Skin of body (tissue), 2 donors: ENCODE measurements around the gene RAB35. TPM values are rescaled to one million over a fixed set of nuclear protein-coding genes. Genes with fewer than 3 reads are reported as not detected.

Experiments used
- DNase-seq: peaks from one replicate; lab custom pipeline; 2025; lab: John Stamatoyannopoulos, UW
- total RNA-seq: library from RNA; depleted of rRNA; stranded (reverse); fragments of >200 nt; gene quantifications from one replicate; pipeline ENCODE4 v1.2.3, GENCODE V29; 2014

The RAB35 gene
- 14.6 TPM for total RNA-seq

- DNase-seq = no peak
Measured at GRCh38 chr12:120116441-120116791, at the start of gene RAB35. Gene RAB35 (minus strand): TSS chr12:120116753. CDS start chr12:120116650, 103 bp downstream.

- DNase-seq = no peak
Measured at GRCh38 chr12:120164293-120164692, 47.7 kb upstream of the RAB35 start.

GRCh38 chr12:120162763-120163162 is 46.2 kb upstream of the RAB35 start:
- DNase-seq = no peak

- DNase-seq = no peak
Measured at GRCh38 chr12:120161852-120162251, 45.3 kb upstream of the RAB35 start.

GRCh38 chr12:120159509-120160237 is 43.1 kb upstream of the RAB35 start:
- no peak for DNase-seq

- no peak for DNase-seq
Measured at GRCh38 chr12:120158351-120158750, 41.8 kb upstream of the RAB35 start.

- DNase-seq = no peak
Measured at GRCh38 chr12:120157678-120158077, 41.1 kb upstream of the RAB35 start.

- no peak for DNase-seq
Measured at GRCh38 chr12:120156315-120157259, 40.0 kb upstream of the RAB35 start.

GRCh38 chr12:120155072-120155471 is 38.5 kb upstream of the RAB35 start:
- no peak for DNase-seq

- DNase-seq = no peak
Measured at GRCh38 chr12:120150919-120151525, 34.5 kb upstream of the RAB35 start.

GRCh38 chr12:120148011-120148410 is 31.5 kb upstream of the RAB35 start:
- DNase-seq = no peak

GRCh38 chr12:120145164-120145563 is 28.6 kb upstream of the RAB35 start:
- no peak for DNase-seq

- no peak for DNase-seq
Measured at GRCh38 chr12:120144215-120144614, 27.7 kb upstream of the RAB35 start.

GRCh38 chr12:120142231-120142877 is 25.8 kb upstream of the RAB35 start:
- no peak for DNase-seq

- DNase-seq = no peak
Measured at GRCh38 chr12:120141336-120141735, 24.8 kb upstream of the RAB35 start.

GRCh38 chr12:120140603-120141002 is 24.1 kb upstream of the RAB35 start:
- no peak for DNase-seq

- no peak for DNase-seq
Measured at GRCh38 chr12:120139958-120140357, 23.4 kb upstream of the RAB35 start.

GRCh38 chr12:120138366-120138765 is 21.8 kb upstream of the RAB35 start:
- no peak for DNase-seq

- no peak for DNase-seq
Measured at GRCh38 chr12:120137833-120138232, 21.3 kb upstream of the RAB35 start.

- no peak for DNase-seq
Measured at GRCh38 chr12:120136093-120136770, 19.7 kb upstream of the RAB35 start.
